ENCODE measurements around the gene SLC26A6. TPM values are rescaled to one million over a fixed set of nuclear protein-coding genes. Genes with fewer than 3 reads are reported as not detected.

SLC26A6 gene
- total RNA-seq, 1 experiment from 2014 or later: 58.9 TPM

DNA sequence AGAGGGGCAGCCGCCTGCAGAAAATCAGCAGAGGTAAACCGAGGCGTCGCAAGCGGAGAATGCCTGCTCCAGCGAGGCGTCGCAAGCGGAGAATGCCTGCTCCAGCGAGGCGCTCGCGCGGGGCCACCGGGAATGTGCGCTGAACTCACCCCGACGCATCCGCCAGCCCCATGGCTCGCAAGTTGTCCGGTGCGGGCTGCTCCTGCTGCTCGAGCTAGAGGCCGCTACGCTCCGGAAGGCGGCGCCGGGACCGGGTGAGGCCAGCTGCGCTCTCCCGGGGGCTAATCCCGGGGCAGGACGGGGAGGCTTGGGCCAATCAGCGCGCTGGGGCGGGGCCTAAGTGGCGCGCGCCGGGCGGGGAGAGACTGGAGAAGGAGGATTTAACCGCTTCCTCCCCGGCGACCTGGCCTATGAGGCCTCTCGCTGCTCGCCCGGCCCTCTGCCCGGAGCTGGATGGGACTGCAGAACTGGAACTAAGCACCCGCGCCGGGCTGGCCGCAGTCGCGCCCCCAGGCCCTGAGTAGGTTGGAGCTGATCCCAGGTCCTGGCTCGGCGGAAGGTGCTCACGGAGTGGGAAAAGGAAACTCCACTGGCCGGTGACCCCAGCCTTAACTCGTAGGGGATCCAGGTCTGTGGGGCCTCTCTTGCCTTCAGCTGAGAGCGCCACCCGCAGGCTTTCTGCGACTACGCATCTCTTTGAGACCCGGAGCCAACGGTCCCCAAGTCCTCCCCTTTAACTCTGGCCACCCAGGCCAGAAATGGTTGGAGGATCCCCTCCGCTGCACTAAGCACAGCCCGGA lies at the start of gene SLC26A6 (continued):
- TF ChIP-seq ZNF317 (CRISPR knock-in tag; IDR thresholded peaks at IDR 0.05; ENCODE audit: borderline replicate concordance, low read depth) (0 out of 2 replicates have a peak, but pooled peaks have one; percentile 44), CREB1 (CRISPR knock-in tag; IDR thresholded peaks at IDR 0.05) (peak; percentile 70; the same call in 1 of the 2 replicates), CBFB (CRISPR knock-in tag; IDR thresholded peaks at IDR 0.05; ENCODE audit: low read depth) (no peak), ZNF671 (CRISPR knock-in tag; IDR thresholded peaks at IDR 0.05) (no peak), ESRRA (CRISPR knock-in tag; IDR thresholded peaks at IDR 0.05; ENCODE audit: borderline replicate concordance) (no peak), ZNF138 (CRISPR knock-in tag; conservative IDR thresholded peaks at IDR 0.05) (no peak), KAT7 (CRISPR knock-in tag; IDR thresholded peaks at IDR 0.05; ENCODE audit: borderline replicate concordance) (peak; percentile 93; the same call in 1 of the 2 replicates), MXD4 (CRISPR knock-in tag; IDR thresholded peaks at IDR 0.05; ENCODE audit: borderline replicate concordance) (no peak), ZNF416 (CRISPR knock-in tag; IDR thresholded peaks at IDR 0.05) (0 out of 2 replicates have a peak, but pooled peaks have one; percentile 45), JAZF1 (CRISPR knock-in tag; IDR thresholded peaks at IDR 0.05) (no peak), TEAD4 (CRISPR knock-in tag; IDR thresholded peaks at IDR 0.05) (no peak), ZNF423 (CRISPR knock-in tag; IDR thresholded peaks at IDR 0.05) (no peak), GABPB1 (CRISPR knock-in tag; IDR thresholded peaks at IDR 0.05) (0 out of 2 replicates have a peak, but pooled peaks have one; percentile 6), NR2C2 (CRISPR knock-in tag; IDR thresholded peaks at IDR 0.05) (no peak), NFYB (CRISPR knock-in tag; conservative IDR thresholded peaks at IDR 0.05; ENCODE audit: low read depth) (peak; percentile 90), ELF4 (CRISPR knock-in tag; IDR thresholded peaks at IDR 0.05; ENCODE audit: low read depth) (no peak; the same call in 1 of the 2 replicates), TEAD1 (CRISPR knock-in tag; IDR thresholded peaks at IDR 0.05) (no peak), ETV6 (CRISPR knock-in tag; IDR thresholded peaks at IDR 0.05) (peak; percentile 45; the same call in 1 of the 2 replicates), CREM (CRISPR knock-in tag; IDR thresholded peaks at IDR 0.05) (0 out of 2 replicates have a peak, but pooled peaks have one; percentile 33)
- TF ChIP-seq, protein P1, sequence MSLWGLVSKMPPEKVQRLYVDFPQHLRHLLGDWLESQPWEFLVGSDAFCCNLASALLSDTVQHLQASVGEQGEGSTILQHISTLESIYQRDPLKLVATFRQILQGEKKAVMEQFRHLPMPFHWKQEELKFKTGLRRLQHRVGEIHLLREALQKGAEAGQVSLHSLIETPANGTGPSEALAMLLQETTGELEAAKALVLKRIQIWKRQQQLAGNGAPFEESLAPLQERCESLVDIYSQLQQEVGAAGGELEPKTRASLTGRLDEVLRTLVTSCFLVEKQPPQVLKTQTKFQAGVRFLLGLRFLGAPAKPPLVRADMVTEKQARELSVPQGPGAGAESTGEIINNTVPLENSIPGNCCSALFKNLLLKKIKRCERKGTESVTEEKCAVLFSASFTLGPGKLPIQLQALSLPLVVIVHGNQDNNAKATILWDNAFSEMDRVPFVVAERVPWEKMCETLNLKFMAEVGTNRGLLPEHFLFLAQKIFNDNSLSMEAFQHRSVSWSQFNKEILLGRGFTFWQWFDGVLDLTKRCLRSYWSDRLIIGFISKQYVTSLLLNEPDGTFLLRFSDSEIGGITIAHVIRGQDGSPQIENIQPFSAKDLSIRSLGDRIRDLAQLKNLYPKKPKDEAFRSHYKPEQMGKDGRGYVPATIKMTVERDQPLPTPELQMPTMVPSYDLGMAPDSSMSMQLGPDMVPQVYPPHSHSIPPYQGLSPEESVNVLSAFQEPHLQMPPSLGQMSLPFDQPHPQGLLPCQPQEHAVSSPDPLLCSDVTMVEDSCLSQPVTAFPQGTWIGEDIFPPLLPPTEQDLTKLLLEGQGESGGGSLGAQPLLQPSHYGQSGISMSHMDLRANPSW (CRISPR knock-in tag; conservative IDR thresholded peaks at IDR 0.05; ENCODE audit: low read depth): no peak
- TF ChIP-seq, protein P2, sequence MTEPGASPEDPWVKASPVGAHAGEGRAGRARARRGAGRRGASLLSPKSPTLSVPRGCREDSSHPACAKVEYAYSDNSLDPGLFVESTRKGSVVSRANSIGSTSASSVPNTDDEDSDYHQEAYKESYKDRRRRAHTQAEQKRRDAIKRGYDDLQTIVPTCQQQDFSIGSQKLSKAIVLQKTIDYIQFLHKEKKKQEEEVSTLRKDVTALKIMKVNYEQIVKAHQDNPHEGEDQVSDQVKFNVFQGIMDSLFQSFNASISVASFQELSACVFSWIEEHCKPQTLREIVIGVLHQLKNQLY (CRISPR knock-in tag; IDR thresholded peaks at IDR 0.05): no peak
- TF ChIP-seq, protein P3, sequence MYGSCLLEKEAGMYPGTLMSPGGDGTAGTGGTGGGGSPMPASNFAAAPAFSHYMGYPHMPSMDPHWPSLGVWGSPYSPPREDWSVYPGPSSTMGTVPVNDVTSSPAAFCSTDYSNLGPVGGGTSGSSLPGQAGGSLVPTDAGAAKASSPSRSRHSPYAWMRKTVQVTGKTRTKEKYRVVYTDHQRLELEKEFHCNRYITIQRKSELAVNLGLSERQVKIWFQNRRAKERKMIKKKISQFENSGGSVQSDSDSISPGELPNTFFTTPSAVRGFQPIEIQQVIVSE (CRISPR knock-in tag; IDR thresholded peaks at IDR 0.05; ENCODE audit: borderline replicate concordance): no peak
- TF ChIP-seq, protein P4, sequence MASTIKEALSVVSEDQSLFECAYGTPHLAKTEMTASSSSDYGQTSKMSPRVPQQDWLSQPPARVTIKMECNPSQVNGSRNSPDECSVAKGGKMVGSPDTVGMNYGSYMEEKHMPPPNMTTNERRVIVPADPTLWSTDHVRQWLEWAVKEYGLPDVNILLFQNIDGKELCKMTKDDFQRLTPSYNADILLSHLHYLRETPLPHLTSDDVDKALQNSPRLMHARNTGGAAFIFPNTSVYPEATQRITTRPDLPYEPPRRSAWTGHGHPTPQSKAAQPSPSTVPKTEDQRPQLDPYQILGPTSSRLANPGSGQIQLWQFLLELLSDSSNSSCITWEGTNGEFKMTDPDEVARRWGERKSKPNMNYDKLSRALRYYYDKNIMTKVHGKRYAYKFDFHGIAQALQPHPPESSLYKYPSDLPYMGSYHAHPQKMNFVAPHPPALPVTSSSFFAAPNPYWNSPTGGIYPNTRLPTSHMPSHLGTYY (CRISPR knock-in tag; IDR thresholded peaks at IDR 0.05): no peak

Measured in WTC11 (cell line).